HEK293T (cell line): ENCODE data around the gene RASSF3.

ENCODE experiments used
- BHLHE40 ChIP-seq: fragments of 450-650 bp; IDR thresholded peaks from 2 replicates; pipeline ENCODE4 v1.6.1; 2016; ENCODE audit warnings: mild to moderate bottlenecking, moderate library complexity, borderline replicate concordance
- FOXK2 ChIP-seq: fragments of 450-650 bp; IDR thresholded peaks from 2 replicates; pipeline ENCODE4 v1.6.1; 2016; ENCODE audit warnings: mild to moderate bottlenecking
- NFRKB ChIP-seq: fragments of 450-650 bp; IDR thresholded peaks from 2 replicates; pipeline ENCODE4 v1.6.1; 2016; ENCODE audit warnings: mild to moderate bottlenecking, moderate library complexity

- TF ChIP-seq BHLHE40 (no peak), NFRKB (no peak), FOXK2 (no peak)
Measured at GRCh38 chr12:64603183-64603841, 7.0 kb upstream of the RASSF3 start.
